OCI-LY1 (cell line): Measurements from ENCODE around the gene RAB33A.

Experiments used
- H2AFZ ChIP-seq: fragments of 200-600 bp; sonication (generic), shearing (Covaris generic); 2 replicates; pipeline ENCODE4 v1.6.0; 2014; ENCODE audit warnings: antibody characterized with exemption, mild to moderate bottlenecking, low read length
- H3F3A ChIP-seq: fragments of 200-600 bp; sonication (generic), shearing (Covaris generic); 2 replicates; pipeline ENCODE4 v1.6.0; 2014; ENCODE audit warnings: mild to moderate bottlenecking, antibody characterized with exemption, low read length, moderate library complexity; ENCODE audit not compliant: insufficient read depth
- H3K27ac ChIP-seq: fragments of 200-600 bp; sonication (generic); 2 replicates; pipeline ENCODE4 v1.5.1; 2014; ENCODE audit warnings: low read length, mixed run types, mild to moderate bottlenecking, low read depth; ENCODE audit not compliant: poor library complexity, severe bottlenecking
- H3K27me3 ChIP-seq: fragments of 200-600 bp; sonication (generic); 2 replicates; pipeline ENCODE4 v1.6.0; 2014; ENCODE audit warnings: antibody characterized with exemption, mild to moderate bottlenecking, low read length, moderate library complexity; ENCODE audit not compliant: insufficient read depth
- H3K36me3 ChIP-seq: fragments of 200-600 bp; sonication (generic); 2 replicates; pipeline ENCODE4 v1.6.1; 2014; ENCODE audit warnings: mild to moderate bottlenecking, antibody characterized with exemption, low read length, moderate library complexity, mixed read lengths; ENCODE audit not compliant: insufficient read depth
- H3K4me1 ChIP-seq: fragments of 200-600 bp; sonication (generic); 2 replicates; pipeline ENCODE4 v1.5.1; 2014; ENCODE audit warnings: mild to moderate bottlenecking, low read length, moderate library complexity; ENCODE audit not compliant: insufficient read depth, severe bottlenecking
- H3K4me2 ChIP-seq: fragments of 200-600 bp; sonication (generic), shearing (Covaris generic); 2 replicates; pipeline ENCODE4 v1.6.1; 2014; ENCODE audit warnings: low read length
- H3K4me3 ChIP-seq: fragments of 200-600 bp; sonication (generic); 2 replicates; pipeline ENCODE4 v1.5.1; 2014; ENCODE audit warnings: low read length, low read depth, mild to moderate bottlenecking, mixed read lengths; ENCODE audit not compliant: poor library complexity, severe bottlenecking
- H3K79me2 ChIP-seq: fragments of 200-600 bp; shearing (Covaris generic); 2 replicates; pipeline ENCODE4 v1.6.1; 2016; ENCODE audit warnings: mixed run types, low read length, mixed read lengths; ENCODE audit not compliant: insufficient read depth
- H3K9ac ChIP-seq: fragments of 200-600 bp; sonication (generic), shearing (Covaris generic); 2 replicates; pipeline ENCODE4 v1.6.1; 2014; ENCODE audit warnings: mild to moderate bottlenecking, low read length, mixed read lengths
- H3K9me2 ChIP-seq: fragments of 200-600 bp; sonication (generic), shearing (Covaris generic); 2 replicates; pipeline ENCODE4 v1.6.1; 2014; ENCODE audit warnings: low read depth, mild to moderate bottlenecking, low read length, mixed read lengths
- H3K9me3 ChIP-seq: fragments of 200-600 bp; shearing (Covaris generic); 2 replicates; pipeline ENCODE4 v1.6.1; 2014; ENCODE audit warnings: low read length, mixed read lengths
- H4K20me1 ChIP-seq: fragments of 200-600 bp; sonication (generic), shearing (Covaris generic); 2 replicates; pipeline ENCODE4 v1.6.0; 2016; ENCODE audit warnings: mild to moderate bottlenecking, low read length; ENCODE audit not compliant: insufficient read depth
- EZH2 ChIP-seq: fragments of 200-600 bp; sonication (generic), shearing (Covaris generic); IDR thresholded peaks from 2 replicates; pipeline ENCODE4 v1.8.0; 2017; ENCODE audit warnings: borderline replicate concordance, mixed run types, mild to moderate bottlenecking, antibody characterized with exemption, low read length, moderate library complexity, mixed read lengths
- TF ChIP-seq, protein P1 (sequence below): fragments of 200-600 bp; sonication (generic), shearing (Covaris generic); IDR thresholded peaks from 2 replicates; pipeline ENCODE4 v1.5.1; 2017; ENCODE audit warnings: mild to moderate bottlenecking, antibody characterized with exemption, low read length, moderate library complexity, mixed read lengths

RAB33A gene

DNA sequence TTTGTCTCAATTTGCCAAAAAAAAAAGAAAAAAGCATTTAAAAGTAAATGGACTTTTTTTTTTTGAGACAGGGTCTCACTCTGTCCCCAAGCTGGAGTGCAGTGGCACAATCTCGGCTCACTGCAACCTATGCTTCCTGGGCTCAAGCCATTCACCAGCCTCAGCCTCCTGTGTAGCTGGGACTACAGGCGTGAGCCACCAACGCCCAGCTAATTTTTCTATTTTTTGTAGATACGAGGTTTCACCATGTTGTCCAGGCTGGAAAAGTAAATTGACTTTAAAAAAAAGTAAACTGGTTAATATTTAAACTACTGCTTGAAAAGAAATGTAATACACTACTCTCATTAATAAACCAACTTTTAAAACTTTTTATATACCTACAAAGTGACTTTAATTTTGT is 12.0 kb upstream of the RAB33A start:
- TF ChIP-seq, protein P1, sequence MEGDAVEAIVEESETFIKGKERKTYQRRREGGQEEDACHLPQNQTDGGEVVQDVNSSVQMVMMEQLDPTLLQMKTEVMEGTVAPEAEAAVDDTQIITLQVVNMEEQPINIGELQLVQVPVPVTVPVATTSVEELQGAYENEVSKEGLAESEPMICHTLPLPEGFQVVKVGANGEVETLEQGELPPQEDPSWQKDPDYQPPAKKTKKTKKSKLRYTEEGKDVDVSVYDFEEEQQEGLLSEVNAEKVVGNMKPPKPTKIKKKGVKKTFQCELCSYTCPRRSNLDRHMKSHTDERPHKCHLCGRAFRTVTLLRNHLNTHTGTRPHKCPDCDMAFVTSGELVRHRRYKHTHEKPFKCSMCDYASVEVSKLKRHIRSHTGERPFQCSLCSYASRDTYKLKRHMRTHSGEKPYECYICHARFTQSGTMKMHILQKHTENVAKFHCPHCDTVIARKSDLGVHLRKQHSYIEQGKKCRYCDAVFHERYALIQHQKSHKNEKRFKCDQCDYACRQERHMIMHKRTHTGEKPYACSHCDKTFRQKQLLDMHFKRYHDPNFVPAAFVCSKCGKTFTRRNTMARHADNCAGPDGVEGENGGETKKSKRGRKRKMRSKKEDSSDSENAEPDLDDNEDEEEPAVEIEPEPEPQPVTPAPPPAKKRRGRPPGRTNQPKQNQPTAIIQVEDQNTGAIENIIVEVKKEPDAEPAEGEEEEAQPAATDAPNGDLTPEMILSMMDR = no peak
- TF ChIP-seq EZH2 = no peak
- H3K36me3 ChIP-seq = peaks cover 14% of the 10 kb centered on the region
- no peaks in the 10 kb centered on the region for H4K20me1 ChIP-seq
- H3K9me2 ChIP-seq = no peaks in the 10 kb centered on the region
- no peaks in the 10 kb centered on the region for H3K27me3 ChIP-seq
- H3K79me2 ChIP-seq = peaks cover 27% of the 10 kb centered on the region
- no peak overlapping the region for H3K4me2 ChIP-seq
- peaks cover 42% of the 10 kb centered on the region for H3K4me1 ChIP-seq
- no peak overlapping the region for H3K9ac ChIP-seq
- no peaks in the 10 kb centered on the region for H3F3A ChIP-seq
- H2AFZ ChIP-seq = no peak overlapping the region
- H3K9me3 ChIP-seq = no peaks in the 10 kb centered on the region
- H3K27ac ChIP-seq = no peak overlapping the region
- no peak overlapping the region for H3K4me3 ChIP-seq

DNA sequence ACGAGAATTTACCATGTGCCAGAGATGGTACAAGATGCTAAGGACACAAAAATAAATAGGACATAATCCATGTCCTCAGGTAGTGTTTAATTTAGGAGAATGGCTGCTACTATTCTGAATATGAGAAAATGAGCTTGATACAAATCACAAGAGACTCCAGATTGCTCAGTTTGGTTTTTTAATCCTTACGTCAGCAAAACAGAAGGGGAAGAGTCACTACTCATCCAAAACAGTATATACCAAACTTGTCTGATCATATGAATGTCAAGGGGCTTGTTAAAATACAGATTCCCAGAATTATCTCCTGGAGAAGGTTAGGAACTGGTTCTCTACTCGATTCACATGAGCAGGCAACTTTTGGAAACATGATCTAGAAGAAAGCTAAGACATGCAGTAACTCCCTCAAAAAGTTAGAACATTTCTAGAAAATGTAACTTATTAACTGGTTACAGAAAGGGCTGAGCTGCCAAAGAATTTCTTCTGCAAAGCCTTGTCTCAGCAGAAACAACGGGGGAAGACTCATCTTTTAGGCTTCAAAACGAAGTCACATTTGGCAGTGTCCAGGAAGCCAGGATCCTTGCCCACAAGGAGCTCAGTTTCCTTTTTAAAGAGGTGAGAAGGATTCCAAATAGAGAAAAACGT is 9.5 kb upstream of the RAB33A start:
- Histone ChIP-seq H3K9ac (no peak overlapping the region), H3K27me3 (no peaks in the 10 kb centered on the region), H3K4me1 (peaks cover 48% of the 10 kb centered on the region), H4K20me1 (no peaks in the 10 kb centered on the region), H3F3A (no peaks in the 10 kb centered on the region), H2AFZ (no peak overlapping the region), H3K36me3 (no peaks in the 10 kb centered on the region; the same call in 1 of the 2 replicates), H3K9me2 (no peaks in the 10 kb centered on the region), H3K9me3 (no peaks in the 10 kb centered on the region), H3K79me2 (peaks cover 32% of the 10 kb centered on the region), H3K4me3 (no peak overlapping the region), H3K4me2 (no peak overlapping the region), H3K27ac (no peak overlapping the region)
- TF ChIP-seq, protein P1 = no peak
- TF ChIP-seq EZH2 = no peak

- H3K36me3 ChIP-seq = no peaks in the 10 kb centered on the region; the same call in 1 of the 2 replicates
- H3K79me2 ChIP-seq = peaks cover 32% of the 10 kb centered on the region
- peak overlapping the region; percentile 53 for H3K4me2 ChIP-seq
- no peaks in the 10 kb centered on the region for H3K27me3 ChIP-seq
- H2AFZ ChIP-seq = no peak overlapping the region
- H4K20me1 ChIP-seq = no peaks in the 10 kb centered on the region
- H3K4me1 ChIP-seq = peaks cover 53% of the 10 kb centered on the region
- H3K9ac ChIP-seq = peak overlapping the region; percentile 26; the same call in 1 of the 2 replicates
- peak overlapping the region; percentile 32 for H3K27ac ChIP-seq
- no peaks in the 10 kb centered on the region for H3K9me3 ChIP-seq
- no peak for TF ChIP-seq EZH2
- TF ChIP-seq, protein P1 = no peak
- H3F3A ChIP-seq = no peaks in the 10 kb centered on the region
- peak overlapping the region; percentile 25 for H3K4me3 ChIP-seq
- no peaks in the 10 kb centered on the region for H3K9me2 ChIP-seq
These were observed 8.4 kb upstream of the RAB33A start for GRCh38 chrX:130163398-130163797.
